ENCODE results near the gene ZNF518B. TPM values are rescaled to one million over a fixed set of nuclear protein-coding genes. Genes with fewer than 3 reads are reported as not detected.

The ZNF518B gene
- polyA plus RNA-seq, 10 donors = 12.3 to 19.0 (median 15.3) TPM

Other genes starting within 250 kb of the ZNF518B start
- gene CLNK, start 227.3 kb upstream of the ZNF518B start, polyA plus RNA-seq (ENCODE audit: insufficient read length in 10 of 10) = under 1 TPM; 0.11 to 0.43 (median 0.19) TPM

Data from muscle of back (tissue), 10 donors.